ENCODE results near the gene IFI27L2. TPM values are rescaled to one million over a fixed set of nuclear protein-coding genes. Genes with fewer than 3 reads are reported as not detected.

The IFI27L2 gene
- total RNA-seq, 3 donors from 2014 or later (not counting 1 experiment from before 2014, with no cell fraction given), result 36.3 to 55.1 (median 39.8) TPM

GRCh38 chr14:94139006-94139405 is 9.6 kb upstream of the IFI27L2 start:
- no peaks in the 10 kb centered on the region for H3K36me3 ChIP-seq (ENCODE audit: control insufficient read depth, insufficient read depth, low read length)
- H3K9me3 ChIP-seq (ENCODE audit: control insufficient read depth, insufficient read depth, low read length), result peaks cover 5% of the 10 kb centered on the region
- no peak overlapping the region for H3K4me3 ChIP-seq (ENCODE audit: low read length)
- ATAC-seq (no peak), DNase-seq (no peak)
- H3K4me1 ChIP-seq (ENCODE audit: control insufficient read depth, insufficient read depth, low read length), result no peaks in the 10 kb centered on the region
- H3K27me3 ChIP-seq (ENCODE audit: control insufficient read depth, insufficient read depth, low read length), result peaks cover 8% of the 10 kb centered on the region
- intact Hi-C loops (cut with micrococcal nuclease), result no loop called here
- H3K36me3 Mint-ChIP-seq, result no peaks in the 10 kb centered on the region
- H3K27me3 Mint-ChIP-seq (ENCODE audit: low read depth in 2 of 2), result peaks cover 15 to 17% of the 10 kb centered on the region in 2 donors
- no peak overlapping the region for H3K27ac Mint-ChIP-seq
- no peak overlapping the region for H3K4me3 Mint-ChIP-seq
- TF ChIP-seq CTCF (IDR thresholded peaks at IDR 0.05), result no peak
- H3K9me3 Mint-ChIP-seq, result no peaks in the 10 kb centered on the region
- H3K27ac ChIP-seq (ENCODE audit: low read length), result no peak overlapping the region
- 73% methylated on average over 4 of the region's 5 CpGs for WGBS (ENCODE audit: insufficient coverage)
- H3K4me1 Mint-ChIP-seq, result no peaks in the 10 kb centered on the region

GRCh38 chr14:94138251-94138650 is 8.8 kb upstream of the IFI27L2 start:
- Mint-ChIP-seq H3K36me3 (no peaks in the 10 kb centered on the region), H3K4me3 (no peak overlapping the region), H3K9me3 (no peaks in the 10 kb centered on the region), H3K27me3 (ENCODE audit: low read depth in 2 of 2) (peaks cover 16 to 24% of the 10 kb centered on the region in 2 donors), H3K4me1 (no peaks in the 10 kb centered on the region), H3K27ac (no peak overlapping the region)
- DNase-seq, result no peak
- ATAC-seq, result no peak
- 89% methylated on average over 9 of the region's 9 CpGs for WGBS (ENCODE audit: insufficient coverage)
- H3K27me3 ChIP-seq (ENCODE audit: control insufficient read depth, insufficient read depth, low read length), result peaks cover 8% of the 10 kb centered on the region
- no peak overlapping the region for H3K27ac ChIP-seq (ENCODE audit: low read length)
- no peaks in the 10 kb centered on the region for H3K36me3 ChIP-seq (ENCODE audit: control insufficient read depth, insufficient read depth, low read length)
- no peak for TF ChIP-seq CTCF (IDR thresholded peaks at IDR 0.05)
- intact Hi-C loops (cut with micrococcal nuclease), result no loop called here
- H3K4me1 ChIP-seq (ENCODE audit: control insufficient read depth, insufficient read depth, low read length), result no peaks in the 10 kb centered on the region
- no peak overlapping the region for H3K4me3 ChIP-seq (ENCODE audit: low read length)
- H3K9me3 ChIP-seq (ENCODE audit: control insufficient read depth, insufficient read depth, low read length), result peaks cover 5% of the 10 kb centered on the region

GRCh38 chr14:94136575-94137331 is 7.3 kb upstream of the IFI27L2 start:
- Histone ChIP-seq H3K4me1 (ENCODE audit: control insufficient read depth, insufficient read depth, low read length) (no peaks in the 10 kb centered on the region), H3K36me3 (ENCODE audit: control insufficient read depth, insufficient read depth, low read length) (no peaks in the 10 kb centered on the region), H3K9me3 (ENCODE audit: control insufficient read depth, insufficient read depth, low read length) (peaks cover 5% of the 10 kb centered on the region), H3K4me3 (ENCODE audit: low read length) (no peak overlapping the region), H3K27ac (ENCODE audit: low read length) (no peak overlapping the region), H3K27me3 (ENCODE audit: control insufficient read depth, insufficient read depth, low read length) (peaks cover 8% of the 10 kb centered on the region)
- Mint-ChIP-seq H3K36me3 (no peaks in the 10 kb centered on the region), H3K4me3 (no peak overlapping the region), H3K27ac (no peak overlapping the region), H3K27me3 (ENCODE audit: low read depth in 2 of 2) (peaks cover 20 to 31% of the 10 kb centered on the region in 2 donors), H3K4me1 (no peaks in the 10 kb centered on the region), H3K9me3 (no peaks in the 10 kb centered on the region)
- DNase-seq (peak; percentile 83 to 90), ATAC-seq (peak; percentile 90 to 95 (median 95))
- WGBS (ENCODE audit: insufficient coverage), result 36% methylated on average over 18 of the region's 18 CpGs
- TF ChIP-seq CTCF (IDR thresholded peaks at IDR 0.05), result peak; percentile 94
- intact Hi-C loops (cut with micrococcal nuclease), result loop anchor here (1.0 kb wide), 1 partner anchor 100 kb away; no protein-coding TSS in a partner anchor

Measured in natural killer cell (primary cell).